Myocyte (in vitro differentiated cells): ENCODE measurements around the gene SNRPB2. TPM values are rescaled to one million over a fixed set of nuclear protein-coding genes. Genes with fewer than 3 reads are reported as not detected.

Experiments
- DNase-seq: peaks from one replicate; pipeline ENCODE4 v3.0.0-alpha.2; 2012; ENCODE audit warnings: low read depth
- polyA plus RNA-seq: library from polyadenylated mRNA; unstranded; fragments of >200 nt; gene quantifications from one replicate; pipeline ENCODE4 v1.2.1, GENCODE V29; 2012; ENCODE audit warnings: missing spikeins
- total RNA-seq: library from RNA; depleted of rRNA; stranded (reverse); fragments of >200 nt; gene quantifications from 2 replicates; pipeline ENCODE4 v1.2.3, GENCODE V29; 2014

The SNRPB2 gene
- 50.7 and 67.3 TPM in 2 replicates for total RNA-seq
- polyA plus RNA-seq: 58.5 TPM

- DNase-seq: peak; percentile 97
These were observed at the start of gene SNRPB2 for GRCh38 chr20:16729565-16730460. Gene SNRPB2, plus strand, starts transcription at chr20:16730026. Its CDS starts 1,677 bp downstream, at chr20:16731703.

- no peak for DNase-seq
These were observed 45.4 kb upstream of the SNRPB2 start for GRCh38 chr20:16684416-16684815.

- DNase-seq: peak; percentile 76
These were observed 39.9 kb upstream of the SNRPB2 start for GRCh38 chr20:16689906-16690305.

- DNase-seq: no peak
These were observed 38.4 kb upstream of the SNRPB2 start for GRCh38 chr20:16691381-16691780.

- peak; percentile 12 for DNase-seq
These were observed 37.8 kb upstream of the SNRPB2 start for GRCh38 chr20:16692009-16692408.

- no peak for DNase-seq
These were observed 37.4 kb upstream of the SNRPB2 start for GRCh38 chr20:16692442-16692841.

GRCh38 chr20:16693278-16693677, 36.5 kb upstream of the SNRPB2 start:
- no peak for DNase-seq

GRCh38 chr20:16694161-16694560, 35.7 kb upstream of the SNRPB2 start:
- peak; percentile 86 for DNase-seq

GRCh38 chr20:16695628-16696027, 34.2 kb upstream of the SNRPB2 start:
- no peak for DNase-seq

GRCh38 chr20:16699293-16699692, 30.5 kb upstream of the SNRPB2 start:
- DNase-seq: peak; percentile 36

GRCh38 chr20:16701296-16701695, 28.5 kb upstream of the SNRPB2 start:
- DNase-seq: peak; percentile 15

- DNase-seq: no peak
These were observed 26.3 kb upstream of the SNRPB2 start for GRCh38 chr20:16703570-16703969.

- no peak for DNase-seq
These were observed 22.2 kb upstream of the SNRPB2 start for GRCh38 chr20:16707674-16708073.

GRCh38 chr20:16708602-16709001, 21.2 kb upstream of the SNRPB2 start:
- DNase-seq: no peak

GRCh38 chr20:16709017-16709416, 20.8 kb upstream of the SNRPB2 start:
- no peak for DNase-seq

GRCh38 chr20:16710781-16711180, 19.0 kb upstream of the SNRPB2 start:
- no peak for DNase-seq

- DNase-seq: no peak
These were observed 18.1 kb upstream of the SNRPB2 start for GRCh38 chr20:16711661-16712258.

- DNase-seq: no peak
These were observed 17.3 kb upstream of the SNRPB2 start for GRCh38 chr20:16712511-16712947.

GRCh38 chr20:16713066-16713465, 16.8 kb upstream of the SNRPB2 start:
- peak; percentile 36 for DNase-seq

- peak; percentile 55 for DNase-seq
These were observed 15.6 kb upstream of the SNRPB2 start for GRCh38 chr20:16714242-16714641.

- peak; percentile 77 for DNase-seq
These were observed 15.1 kb upstream of the SNRPB2 start for GRCh38 chr20:16714751-16715150.

GRCh38 chr20:16719421-16719820, 10.4 kb upstream of the SNRPB2 start:
- no peak for DNase-seq
